Trophoblast cell (in vitro differentiated cells and primary cell): ENCODE data around the gene DEAF1.

Experiments used
- DNase-seq, 2 donors: peaks; one replicate each; pipeline ENCODE4 v3.0.0-alpha.2; 2016
- H2AFZ ChIP-seq: 2 replicates; pipeline ENCODE4 v1.6.1; 2013; ENCODE audit warnings: low read length, moderate library complexity, mild to moderate bottlenecking; ENCODE audit not compliant: insufficient read depth, poor library complexity
- H2AK5ac ChIP-seq: 2 replicates; pipeline ENCODE4 v1.6.1; 2013; ENCODE audit warnings: mild to moderate bottlenecking, low read length
- H2BK120ac ChIP-seq: 2 replicates; pipeline ENCODE4 v1.6.1; 2013; ENCODE audit warnings: low read length, mild to moderate bottlenecking, moderate library complexity; ENCODE audit not compliant: insufficient read depth, poor library complexity
- H2BK12ac ChIP-seq: 2 replicates; pipeline ENCODE4 v1.6.1; 2013; ENCODE audit warnings: mild to moderate bottlenecking, low read length, moderate library complexity
- H2BK5ac ChIP-seq: 2 replicates; pipeline ENCODE4 v1.6.1; 2013; ENCODE audit warnings: low read length, low read depth, moderate library complexity, mild to moderate bottlenecking; ENCODE audit not compliant: poor library complexity
- H3K14ac ChIP-seq: 2 replicates; pipeline ENCODE4 v1.6.1; 2013; ENCODE audit warnings: mild to moderate bottlenecking, low read length
- H3K18ac ChIP-seq: 2 replicates; pipeline ENCODE4 v1.6.1; 2013; ENCODE audit warnings: mild to moderate bottlenecking, low read length
- H3K23ac ChIP-seq: 2 replicates; pipeline ENCODE4 v1.6.1; 2013; ENCODE audit warnings: low read length
- H3K27ac ChIP-seq: 2 replicates; pipeline ENCODE4 v1.5.1; 2013; ENCODE audit warnings: low read depth, mild to moderate bottlenecking, inconsistent platforms, low read length, moderate library complexity
- H3K27me3 ChIP-seq: 2 replicates; pipeline ENCODE4 v1.6.1; 2013; ENCODE audit warnings: inconsistent platforms, mild to moderate bottlenecking, low read length, moderate library complexity; ENCODE audit not compliant: insufficient read depth
- H3K36me3 ChIP-seq, 2 experiments: 1 replicate in 1 of 2; 2 replicates in 1 of 2; pipeline ENCODE4 v1.6.1; 2013; ENCODE audit warnings: low read length in 2 of 2, mild to moderate bottlenecking in 2 of 2, moderate library complexity in 1 of 2; ENCODE audit not compliant: insufficient read depth in 2 of 2, control insufficient read depth in 1 of 2
- H3K4ac ChIP-seq: 2 replicates; pipeline ENCODE4 v1.6.1; 2013; ENCODE audit warnings: low read depth, mild to moderate bottlenecking, low read length, moderate library complexity
- H3K4me1 ChIP-seq, 2 experiments: 1 replicate in 1 of 2; 2 replicates in 1 of 2; pipeline ENCODE4 v1.6.1; 2013; ENCODE audit warnings: low read length in 2 of 2, mild to moderate bottlenecking in 2 of 2, moderate library complexity in 1 of 2; ENCODE audit not compliant: insufficient read depth in 2 of 2, control insufficient read depth in 1 of 2
- H3K4me2 ChIP-seq: 2 replicates; pipeline ENCODE4 v1.6.1; 2013; ENCODE audit warnings: inconsistent platforms, mild to moderate bottlenecking, low read length, moderate library complexity
- H3K4me3 ChIP-seq: 2 replicates; pipeline ENCODE4 v1.5.1; 2013; ENCODE audit warnings: mild to moderate bottlenecking, low read depth, low read length, inconsistent platforms
- H3K79me1 ChIP-seq: one replicate; pipeline ENCODE4 v1.6.1; 2013; ENCODE audit warnings: low read length
- H3K79me2 ChIP-seq: 2 replicates; pipeline ENCODE4 v1.6.1; 2013; ENCODE audit warnings: low read length, mild to moderate bottlenecking; ENCODE audit not compliant: control insufficient read depth, insufficient read depth, poor library complexity
- H3K9ac ChIP-seq: 2 replicates; pipeline ENCODE4 v1.6.1; 2013; ENCODE audit warnings: mild to moderate bottlenecking, low read length
- H3K9me3 ChIP-seq: 2 replicates; pipeline ENCODE4 v1.6.1; 2013; ENCODE audit warnings: low read depth, mild to moderate bottlenecking, control low read depth, inconsistent platforms, low read length; ENCODE audit not compliant: insufficient read depth
- H4K12ac ChIP-seq: 2 replicates; pipeline ENCODE4 v1.6.1; 2013; ENCODE audit warnings: low read depth, mild to moderate bottlenecking, low read length, moderate library complexity
- H4K8ac ChIP-seq: 2 replicates; pipeline ENCODE4 v1.6.1; 2013; ENCODE audit warnings: low read depth, mild to moderate bottlenecking, low read length, moderate library complexity
- H4K91ac ChIP-seq: one replicate; pipeline ENCODE4 v1.6.1; 2013; ENCODE audit warnings: low read depth, mild to moderate bottlenecking, low read length, moderate library complexity
- WGBS: extraction: QIAGEN DNeasy Blood & Tissue Kit; methylation state at CpG from one replicate; pipeline ENCODE4 v1.1.7; 2013; ENCODE audit warnings: missing lambda C conversion rate; ENCODE audit not compliant: insufficient read length, insufficient coverage; ENCODE audit errors: extremely low coverage; 5-methylcytosine and 5-hydroxymethylcytosine counted together

Gene DEAF1

DNA sequence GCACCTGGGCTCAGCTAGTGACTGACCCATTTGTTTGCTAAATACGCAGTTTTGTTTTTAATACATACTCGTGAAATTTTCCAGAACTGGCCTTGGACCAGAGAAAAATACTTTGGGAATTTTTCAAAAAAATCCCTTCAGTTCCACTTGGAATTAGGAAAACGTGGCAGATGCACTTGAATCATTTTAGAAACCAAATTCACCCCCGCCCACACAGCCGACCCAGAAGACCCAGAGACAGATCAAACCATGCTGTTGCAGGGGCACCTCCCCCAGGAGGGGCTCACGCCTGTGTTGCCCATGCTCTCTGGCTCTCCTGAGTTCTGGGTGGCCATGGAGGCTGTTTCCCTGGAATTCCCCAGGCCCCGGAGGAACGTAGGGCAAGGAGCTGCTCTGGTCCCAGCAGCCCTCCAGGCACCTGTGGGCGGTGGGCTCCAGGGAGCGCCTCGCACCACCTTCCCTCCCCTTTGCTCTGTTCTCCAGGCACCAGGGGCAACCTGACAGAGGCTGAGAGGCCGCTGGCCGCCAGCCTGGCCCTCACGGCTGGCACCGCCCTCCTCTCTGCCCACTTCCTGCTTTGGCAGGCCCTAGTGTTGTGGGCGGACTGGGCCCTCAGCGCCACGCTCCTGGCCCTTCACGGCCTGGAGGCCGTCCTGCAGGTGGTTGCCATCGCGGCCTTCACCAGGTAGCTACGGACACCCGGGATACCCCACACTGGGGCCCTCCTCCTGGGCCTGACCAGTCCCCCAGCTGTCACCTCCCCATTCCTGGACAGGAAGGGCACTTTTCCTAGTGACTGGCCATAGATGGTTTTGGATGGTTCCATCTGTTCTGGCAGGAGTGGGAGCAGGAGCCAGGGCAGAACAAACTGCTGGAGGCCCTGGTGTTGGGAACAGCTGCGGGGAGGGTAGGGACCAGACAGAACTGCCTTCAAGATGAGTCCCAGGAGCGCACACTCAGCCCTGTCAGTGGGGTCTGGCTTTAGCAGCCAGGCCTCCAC lies 7.7 kb upstream of the DEAF1 start:
- peaks cover 19% of the 10 kb centered on the region for H3K79me2 ChIP-seq
- no peaks in the 10 kb centered on the region for H3K27me3 ChIP-seq
- no peak overlapping the region for H4K91ac ChIP-seq
- no peak for DNase-seq
- no CpG with 5 or more reads among the region's 26 CpGs for WGBS
- H3K4me2 ChIP-seq, result no peak overlapping the region
- no peak overlapping the region for H4K8ac ChIP-seq
- H3K18ac ChIP-seq, result no peak overlapping the region
- H3K9ac ChIP-seq, result no peak overlapping the region
- no peak overlapping the region for H2BK12ac ChIP-seq
- H3K9me3 ChIP-seq, result no peaks in the 10 kb centered on the region
- no peak overlapping the region for H2BK5ac ChIP-seq
- no peak overlapping the region for H2BK120ac ChIP-seq
- no peak overlapping the region for H2AFZ ChIP-seq
- H3K14ac ChIP-seq, result no peak overlapping the region
- peaks cover 19 to 29% of the 10 kb centered on the region in 2 experiments for H3K4me1 ChIP-seq
- H3K23ac ChIP-seq, result no peak overlapping the region
- H3K4me3 ChIP-seq, result no peak overlapping the region
- no peak overlapping the region for H3K27ac ChIP-seq
- H3K36me3 ChIP-seq, result peaks cover 27 to 30% of the 10 kb centered on the region in 2 experiments
- no peak overlapping the region for H4K12ac ChIP-seq
- no peak overlapping the region for H2AK5ac ChIP-seq
- H3K79me1 ChIP-seq, result peaks cover 25% of the 10 kb centered on the region
- H3K4ac ChIP-seq, result no peak overlapping the region

DNA sequence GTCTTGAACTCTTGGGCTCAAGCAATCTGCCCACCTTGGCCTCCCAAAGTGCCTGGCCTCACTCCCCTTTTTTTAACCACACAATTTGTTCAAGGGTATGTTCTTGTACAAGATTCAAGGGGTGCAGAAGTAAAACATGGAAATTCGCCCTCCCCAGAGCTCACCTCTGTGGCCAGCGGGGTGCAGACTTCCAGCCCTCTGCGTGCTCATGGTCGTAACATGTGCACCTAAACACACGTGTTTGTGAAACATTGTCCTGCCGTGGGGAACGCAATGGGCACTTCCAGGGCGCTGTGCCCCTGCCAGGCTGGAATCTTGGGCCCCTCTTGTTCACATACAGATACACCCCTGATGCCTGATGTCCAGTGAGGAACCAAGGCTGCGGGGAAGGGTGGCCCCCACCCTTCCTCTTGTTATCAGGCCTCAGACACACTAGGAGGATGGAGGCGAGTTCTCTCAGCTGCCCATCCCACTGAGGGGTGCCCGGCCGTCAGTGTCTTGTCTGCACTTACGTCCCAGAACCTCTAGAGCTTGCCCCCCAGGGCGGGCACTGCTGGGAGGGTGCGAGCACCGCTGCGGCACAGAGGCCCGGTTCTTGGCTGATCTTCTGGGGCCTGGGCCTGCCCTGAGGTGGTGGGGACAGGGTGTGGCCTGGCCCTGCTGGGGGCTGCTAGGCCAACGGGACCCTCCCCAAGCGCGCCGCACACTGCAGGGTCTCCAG lies 6.9 kb upstream of the DEAF1 start:
- Histone ChIP-seq H2AK5ac (no peak overlapping the region), H2BK12ac (no peak overlapping the region), H3K79me2 (peaks cover 13% of the 10 kb centered on the region), H3K23ac (no peak overlapping the region), H3K9ac (no peak overlapping the region), H4K8ac (no peak overlapping the region), H3K4me3 (no peak overlapping the region), H3K4me2 (no peak overlapping the region), H3K14ac (no peak overlapping the region), H3K36me3 (peaks cover 27 to 30% of the 10 kb centered on the region in 2 experiments), H3K4me1 (peaks cover 17 to 23% of the 10 kb centered on the region in 2 experiments), H4K91ac (no peak overlapping the region), H3K27me3 (no peaks in the 10 kb centered on the region), H2AFZ (no peak overlapping the region), H3K4ac (no peak overlapping the region), H3K27ac (no peak overlapping the region), H3K79me1 (peaks cover 19% of the 10 kb centered on the region), H2BK5ac (no peak overlapping the region), H3K18ac (no peak overlapping the region), H3K9me3 (no peaks in the 10 kb centered on the region), H2BK120ac (no peak overlapping the region), H4K12ac (no peak overlapping the region)
- DNase-seq, result no peak
- no CpG with 5 or more reads among the region's 22 CpGs for WGBS

DNA sequence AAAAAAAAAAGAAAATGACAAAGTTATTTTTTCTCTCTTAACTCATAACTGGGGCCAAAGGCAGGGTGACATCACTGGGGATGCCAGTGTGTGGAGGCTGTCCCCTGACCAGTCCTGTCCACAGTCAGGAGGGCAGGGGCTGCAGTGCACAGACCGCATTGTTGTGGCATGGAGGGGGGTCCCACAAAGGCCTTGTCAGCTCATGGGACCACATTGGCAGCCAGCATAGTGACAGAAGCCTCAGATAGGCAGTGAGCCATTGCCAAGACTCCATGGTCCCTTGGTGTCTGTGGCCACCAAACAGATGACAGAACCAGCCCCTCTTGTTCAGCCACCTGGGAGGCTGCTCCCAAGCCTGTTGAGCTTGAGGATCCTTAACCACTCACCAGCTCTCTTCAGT lies 4.7 kb upstream of the DEAF1 start:
- H3K23ac ChIP-seq, result no peak overlapping the region
- no peak overlapping the region for H3K18ac ChIP-seq
- DNase-seq, result no peak
- H3K9me3 ChIP-seq, result no peaks in the 10 kb centered on the region
- no peak overlapping the region for H3K27ac ChIP-seq
- H2AK5ac ChIP-seq, result no peak overlapping the region
- H4K91ac ChIP-seq, result no peak overlapping the region
- H3K4me3 ChIP-seq, result no peak overlapping the region
- H3K36me3 ChIP-seq, result peaks cover 27 to 30% of the 10 kb centered on the region in 2 experiments
- H4K12ac ChIP-seq, result no peak overlapping the region
- no peak overlapping the region for H3K14ac ChIP-seq
- H3K4ac ChIP-seq, result no peak overlapping the region
- no peak overlapping the region for H3K9ac ChIP-seq
- no peak overlapping the region for H2BK120ac ChIP-seq
- peaks cover 16% of the 10 kb centered on the region for H3K79me1 ChIP-seq
- H3K79me2 ChIP-seq, result peaks cover 8% of the 10 kb centered on the region
- peaks cover 9% of the 10 kb centered on the region in 2 experiments for H3K4me1 ChIP-seq
- H3K27me3 ChIP-seq, result no peaks in the 10 kb centered on the region
- no peak overlapping the region for H2BK5ac ChIP-seq
- no peak overlapping the region for H3K4me2 ChIP-seq
- no peak overlapping the region for H4K8ac ChIP-seq
- no peak overlapping the region for H2BK12ac ChIP-seq
- H2AFZ ChIP-seq, result no peak overlapping the region
- no CpG with 5 or more reads among the region's 1 CpG for WGBS

DNA sequence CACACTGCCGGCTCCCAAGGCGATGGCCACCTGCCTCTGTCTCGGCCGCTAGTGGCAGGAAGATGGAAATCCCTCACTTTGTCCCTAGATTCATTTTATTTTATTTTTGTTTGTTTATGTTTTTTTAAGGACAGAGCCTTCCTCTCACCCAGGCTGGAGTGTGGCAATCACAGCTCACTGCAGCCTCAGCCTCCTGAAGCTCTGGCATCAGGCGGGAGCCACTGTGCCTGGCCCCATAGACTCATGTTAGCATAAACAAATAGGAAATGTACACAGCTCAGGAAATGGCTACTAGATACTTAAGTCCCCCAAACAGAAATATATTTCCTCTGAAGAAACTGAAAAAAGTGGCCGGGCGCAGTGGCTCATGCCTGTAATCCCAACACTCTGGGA lies 4.1 kb upstream of the DEAF1 start:
- H2AK5ac ChIP-seq, result no peak overlapping the region
- no peak for DNase-seq
- no peak overlapping the region for H3K4ac ChIP-seq
- H3K23ac ChIP-seq, result no peak overlapping the region
- H2AFZ ChIP-seq, result no peak overlapping the region
- H3K27ac ChIP-seq, result no peak overlapping the region
- no peaks in the 10 kb centered on the region for H3K9me3 ChIP-seq
- H2BK5ac ChIP-seq, result no peak overlapping the region
- no CpG with 5 or more reads among the region's 7 CpGs for whole genome bisulfite sequencing
- H2BK120ac ChIP-seq, result no peak overlapping the region
- no peak overlapping the region for H3K18ac ChIP-seq
- H3K4me3 ChIP-seq, result no peak overlapping the region
- H4K91ac ChIP-seq, result no peak overlapping the region
- no peak overlapping the region for H3K9ac ChIP-seq
- no peak overlapping the region for H2BK12ac ChIP-seq
- peaks cover 23 to 28% of the 10 kb centered on the region in 2 experiments for H3K36me3 ChIP-seq
- no peak overlapping the region for H3K14ac ChIP-seq
- H3K79me2 ChIP-seq, result peaks cover 12% of the 10 kb centered on the region
- no peak overlapping the region for H4K8ac ChIP-seq
- H3K27me3 ChIP-seq, result no peaks in the 10 kb centered on the region
- no peak overlapping the region for H3K4me2 ChIP-seq
- peaks cover 10 to 11% of the 10 kb centered on the region in 2 experiments for H3K4me1 ChIP-seq
- H3K79me1 ChIP-seq, result peaks cover 19% of the 10 kb centered on the region
- H4K12ac ChIP-seq, result no peak overlapping the region
